Panc1 (cell line): Measurements from ENCODE around the gene HEPH. TPM values are rescaled to one million over a fixed set of nuclear protein-coding genes. Genes with fewer than 3 reads are reported as not detected.
A peak's percentile ranks its signal among the peaks of the same experiment; 100 is the strongest.

Experiments used
- ATAC-seq: fragments of 200-7000 bp; cut with Tn5 transposase; 2 replicates; pipeline ENCODE4 v1.9.1; 2020; ENCODE audit warnings: mild to moderate bottlenecking, moderate library complexity
- BruUV-seq: library from RNA; stranded (reverse); fragments of 400-500 nt; replicated peaks from 2 replicates; lab custom pipeline; 2021; lab: Mats Ljungman, UMichigan
- CTCF ChIA-PET: fragments of 300-600 bp; sonication (Branson Sonifier 250); formaldehyde crosslinking; loops from one replicate; lab custom pipeline; 2022; ENCODE audit warnings: antibody characterized with exemption; lab: Charles Lee
- POLR2A ChIA-PET: fragments of 300-600 bp; sonication (Branson Sonifier 250); formaldehyde crosslinking; loops from one replicate; lab custom pipeline; 2022; ENCODE audit warnings: antibody characterized with exemption; lab: Charles Lee
- DNase-seq: peaks from one replicate; pipeline ENCODE4 v3.0.0-alpha.2; 2010; ENCODE audit warnings: low read depth, low spot score
- H3K27ac ChIP-seq: 2 replicates; pipeline ENCODE4 v1.5.1; 2011; ENCODE audit warnings: mild to moderate bottlenecking, low read length, inconsistent platforms
- H3K27me3 ChIP-seq: fragments of 200-500 bp; sonication (Bioruptor generic); 2 replicates; pipeline ENCODE4 v1.6.0; 2014; ENCODE audit warnings: low read length, inconsistent platforms; ENCODE audit not compliant: control insufficient read depth, insufficient read depth
- H3K36me3 ChIP-seq: fragments of 200-500 bp; sonication (Bioruptor generic); 2 replicates; pipeline ENCODE4 v1.5.1; 2014; ENCODE audit warnings: inconsistent platforms, mild to moderate bottlenecking, low read length, moderate library complexity; ENCODE audit not compliant: control insufficient read depth, insufficient read depth
- H3K4me1 ChIP-seq: 2 replicates; pipeline ENCODE4 v1.5.1; 2011; ENCODE audit warnings: inconsistent platforms, mild to moderate bottlenecking, low read length, moderate library complexity; ENCODE audit not compliant: control insufficient read depth, insufficient read depth
- H3K4me3 ChIP-seq, 2 experiments: 2 replicates each; pipeline ENCODE4 v1.5.1; 2011 to 2012; ENCODE audit warnings: low read depth in 2 of 2, low read length in 2 of 2, mild to moderate bottlenecking in 2 of 2, inconsistent platforms in 1 of 2, moderate library complexity in 1 of 2
- H3K9me3 ChIP-seq: fragments of 200-500 bp; sonication (Bioruptor generic); 2 replicates; pipeline ENCODE4 v1.5.1; 2014; ENCODE audit warnings: low read depth, mild to moderate bottlenecking, inconsistent platforms, low read length, moderate library complexity; ENCODE audit not compliant: control insufficient read depth, insufficient read depth
- CTCF ChIP-seq: fragments of 450-650 bp; IDR thresholded peaks from 2 replicates; pipeline ENCODE4 v1.5.1; 2017; ENCODE audit warnings: mild to moderate bottlenecking
- POLR2AphosphoS5 ChIP-seq: IDR thresholded peaks from 2 replicates; pipeline ENCODE4 v1.6.1; 2012; ENCODE audit warnings: mild to moderate bottlenecking, low read depth, low read length, moderate library complexity
- REST ChIP-seq, 2 experiments: IDR thresholded peaks; 2 replicates each; pipeline ENCODE4 v1.6.1; 2011 to 2012; ENCODE audit warnings: low read depth in 2 of 2, control low read depth in 1 of 2, low read length in 1 of 2, mild to moderate bottlenecking in 1 of 2, moderate library complexity in 1 of 2; ENCODE audit not compliant: insufficient read depth in 1 of 2
- SIN3A ChIP-seq: IDR thresholded peaks from 2 replicates; pipeline ENCODE4 v1.6.1; 2012; ENCODE audit warnings: low read depth, mild to moderate bottlenecking, low read length, moderate library complexity, borderline replicate concordance; ENCODE audit not compliant: insufficient read depth
- TCF7L2 ChIP-seq: IDR thresholded peaks from 2 replicates; pipeline ENCODE4 v1.6.1; 2011; ENCODE audit warnings: mild to moderate bottlenecking, low read depth, low read length, inconsistent platforms
- in situ Hi-C: cut with HindIII; loops from 2 replicates; pipeline ENCODE4 v1.10.0; 2016; ENCODE audit warnings: low sequenced_read_pairs, low pct_unique_long_range_greater_than_20kb
- intact Hi-C: fragments of 100-400 bp; cut with micrococcal nuclease; formaldehyde crosslinking; loops from one replicate; pipeline ENCODE4 v1.10.0; 2022; ENCODE audit not compliant: unreplicated experiment
- total RNA-seq: library from RNA; stranded (reverse); gene quantifications from one replicate; pipeline ENCODE4 v1.2.1, GENCODE V29; 2021; ENCODE audit not compliant: unreplicated experiment

HEPH gene
- total RNA-seq, 1 experiment from 2014 or later, result 0.08 TPM

GRCh38 chrX:66200855-66201795, 37.1 kb downstream of the HEPH start:
- H3K27ac ChIP-seq, result no peak overlapping the region
- no peak overlapping the region for H3K4me3 ChIP-seq
- POLR2A ChIA-PET, result no interaction called here
- no peaks in the 10 kb centered on the region for H3K4me1 ChIP-seq
- intact Hi-C loops, result no loop called here
- ATAC-seq (no peak), DNase-seq (no peak)
- in situ Hi-C loops, result no loop called here
- H3K9me3 ChIP-seq, result no peaks in the 10 kb centered on the region
- no TSS peak for BruUV-seq
- H3K36me3 ChIP-seq, result no peaks in the 10 kb centered on the region
- TF ChIP-seq TCF7L2, result no peak
- TF ChIP-seq CTCF, result peak; percentile 34; the same call in 1 of the 2 replicates
- CTCF ChIA-PET, result interaction anchor here (0.8 kb wide), 1 partner anchor 529 kb away, joined by 4 read pairs; no protein-coding TSS in a partner anchor
- H3K27me3 ChIP-seq, result no peaks in the 10 kb centered on the region

- Histone ChIP-seq H3K9me3 (no peaks in the 10 kb centered on the region), H3K36me3 (no peaks in the 10 kb centered on the region), H3K4me3 (no peak overlapping the region), H3K27me3 (no peaks in the 10 kb centered on the region), H3K27ac (no peak overlapping the region), H3K4me1 (no peaks in the 10 kb centered on the region)
- ATAC-seq (no peak), DNase-seq (no peak)
- CTCF ChIA-PET, result no interaction called here
- intact Hi-C loops, result no loop called here
- TF ChIP-seq CTCF, result no peak
- TF ChIP-seq TCF7L2, result no peak
- TF ChIP-seq SIN3A, result no peak
- no peak for TF ChIP-seq REST (IDR thresholded peaks at IDR 0.05; ENCODE audit: insufficient read depth in 1 of 2, low read depth in 2 of 2, low read length in 1 of 2)
- no peak for TF ChIP-seq POLR2AphosphoS5
- in situ Hi-C loops, result no loop called here
- BruUV-seq, result no TSS peak
- POLR2A ChIA-PET, result no interaction called here
Observed at GRCh38 chrX:66203114-66203513, 39.1 kb downstream of the HEPH start.
